Head of caudate nucleus (tissue), 42 donors: Measurements from ENCODE around the gene CAPN10.
A peak's percentile ranks its signal among the peaks of the same experiment; 100 is the strongest.
"Not testable (repeated sequence)": the region's sequence is repeated elsewhere in the genome, so short reads cannot be mapped to it uniquely, and the experiment has no call there.

Experiments
- DNase-seq, 42 donors: peaks; one replicate each; pipeline versions ENCODE4 v3.0.0 to v3.0.0-alpha.2; 2020 to 2021; ENCODE audit warnings: mixed read lengths in 7 of 42
- intact Hi-C: fragments of 100-400 bp; cut with DNase I; formaldehyde crosslinking; loops from one replicate; pipeline ENCODE4 v1.15.0; 2022

CAPN10 gene

GRCh38 chr2:240611601-240612210, 25.2 kb downstream of the CAPN10 start:
- intact Hi-C loops = no loop called here
- peak in 11 of 42 donors; percentile 3 to 38 (median 15) for DNase-seq

- intact Hi-C loops = no loop called here
- no peak for DNase-seq
Measured at GRCh38 chr2:240613781-240614180, 27.2 kb downstream of the CAPN10 start.

DNA sequence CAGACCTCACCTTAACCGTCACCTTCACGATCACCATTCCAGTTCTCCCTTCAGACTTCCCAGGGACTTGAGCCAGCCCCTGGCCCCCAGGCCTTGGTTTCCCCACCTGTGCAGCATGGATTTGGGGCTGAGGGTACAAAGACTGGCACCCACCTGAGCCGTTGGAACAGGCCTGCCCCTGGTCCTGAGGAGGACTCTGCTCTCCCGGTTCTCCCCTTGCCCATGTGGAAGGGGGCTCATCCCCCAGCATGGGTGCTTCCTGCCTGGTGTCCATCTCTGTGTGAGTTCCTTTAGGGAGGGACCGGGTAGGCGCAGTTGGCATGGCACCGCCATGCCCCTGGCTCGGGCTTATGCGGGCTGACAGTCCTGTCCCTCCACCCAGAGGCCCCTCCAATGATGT, 27.9 kb downstream of the CAPN10 start:
- intact Hi-C loops = no loop called here
- DNase-seq = peak in 5 of 42 donors; percentile 1 to 20 (median 6)

DNA sequence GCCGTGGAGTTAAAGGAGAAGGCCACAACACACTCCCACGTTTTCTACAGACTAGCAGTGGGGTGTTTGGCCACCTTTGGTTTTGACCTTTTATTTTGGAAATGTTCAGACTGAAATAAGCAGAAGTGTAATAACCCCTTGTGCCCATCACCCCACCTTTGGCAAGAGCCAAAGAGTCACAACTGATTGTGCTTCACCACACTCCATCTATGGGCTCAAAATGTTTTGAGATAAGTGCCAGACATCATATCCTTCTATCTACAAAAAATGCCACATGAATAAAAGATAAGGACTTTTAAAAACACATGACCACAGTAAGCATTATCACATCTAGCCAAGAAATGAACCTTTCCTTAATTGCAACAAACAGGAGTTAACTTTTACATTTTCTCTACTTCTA, 28.9 kb downstream of the CAPN10 start:
- intact Hi-C loops = no loop called here

DNA sequence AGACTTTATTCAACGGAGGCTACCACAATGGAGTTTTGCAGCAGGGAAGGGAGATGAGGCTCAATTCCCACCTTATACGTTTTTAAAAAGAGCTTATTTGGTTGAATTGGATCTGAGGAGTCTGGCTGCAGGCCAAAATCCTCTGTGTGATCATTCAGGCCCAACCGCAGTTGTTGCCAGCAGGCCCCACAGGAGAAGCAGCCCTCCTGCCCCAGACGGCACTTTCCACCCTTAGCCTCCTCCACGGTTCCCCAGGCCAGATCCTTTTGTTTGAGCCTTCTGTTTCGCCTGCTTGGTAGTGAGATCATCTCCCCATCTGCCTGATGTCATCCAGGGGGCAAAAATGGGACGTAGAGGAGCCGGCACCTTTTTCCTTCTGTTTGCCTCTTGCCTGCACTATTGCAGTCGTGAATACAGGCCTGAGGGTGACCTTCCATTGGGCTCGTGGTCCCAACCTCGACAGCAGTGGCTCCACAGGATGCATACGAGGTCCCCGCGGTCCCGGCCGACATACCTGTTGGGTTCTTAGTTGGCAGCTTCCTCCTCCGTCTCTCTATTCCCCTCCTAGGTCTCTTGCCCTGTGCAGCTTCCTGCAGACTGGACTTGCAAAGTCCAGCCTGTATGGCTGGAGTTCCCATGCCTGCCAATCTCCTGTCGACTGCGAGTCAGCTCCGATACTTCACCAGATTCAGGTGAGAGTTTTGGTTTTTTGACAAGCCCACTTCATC, 29.4 kb downstream of the CAPN10 start:
- intact Hi-C loops = no loop called here
- peak in 13 of 42 donors; percentile 1 to 36 (median 8) for DNase-seq

More for the DNA sequence above, 28.9 kb downstream of the CAPN10 start:
- DNase-seq = peak in 1 of 42 donors; percentile 1

DNA sequence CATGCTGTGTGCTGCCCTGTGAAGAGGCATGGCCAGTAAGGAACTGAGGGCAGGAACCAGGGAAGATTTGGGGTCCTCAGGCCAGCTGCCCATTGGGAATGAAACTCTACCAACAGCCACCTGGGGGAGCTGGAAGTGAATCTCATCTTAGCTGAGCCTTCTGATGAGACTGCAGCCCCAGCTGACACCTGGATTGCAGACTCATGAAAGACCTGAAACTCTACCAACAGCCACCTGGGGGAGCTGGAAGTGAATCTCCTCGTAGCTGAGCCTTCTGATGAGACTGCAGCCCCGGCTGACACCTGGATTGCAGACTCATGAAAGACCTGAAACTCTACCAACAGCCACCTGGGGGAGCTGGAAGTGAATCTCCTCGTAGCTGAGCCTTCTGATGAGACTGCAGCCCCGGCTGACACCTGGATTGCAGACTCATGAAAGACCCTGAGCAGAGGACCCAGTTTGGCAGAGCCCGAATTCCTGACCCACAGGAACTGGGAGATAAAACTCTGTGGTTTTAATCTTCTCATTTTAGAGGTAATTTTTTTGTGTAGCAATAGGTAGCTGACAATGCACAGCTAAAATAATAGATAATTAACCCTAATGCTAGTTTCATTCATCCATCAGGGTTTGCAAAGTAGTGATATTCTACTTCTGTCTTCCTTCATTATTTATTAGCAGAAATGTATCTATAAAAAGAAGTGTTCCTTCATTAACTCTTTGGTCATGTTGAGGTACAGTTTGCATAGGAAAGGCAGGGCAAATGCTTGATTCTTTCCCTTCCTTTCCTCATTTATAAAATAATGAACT, 30.5 kb downstream of the CAPN10 start:
- intact Hi-C loops = not testable (repeated sequence)
- DNase-seq = peak in 5 of 42 donors; percentile 0 to 10 (median 2)

DNA sequence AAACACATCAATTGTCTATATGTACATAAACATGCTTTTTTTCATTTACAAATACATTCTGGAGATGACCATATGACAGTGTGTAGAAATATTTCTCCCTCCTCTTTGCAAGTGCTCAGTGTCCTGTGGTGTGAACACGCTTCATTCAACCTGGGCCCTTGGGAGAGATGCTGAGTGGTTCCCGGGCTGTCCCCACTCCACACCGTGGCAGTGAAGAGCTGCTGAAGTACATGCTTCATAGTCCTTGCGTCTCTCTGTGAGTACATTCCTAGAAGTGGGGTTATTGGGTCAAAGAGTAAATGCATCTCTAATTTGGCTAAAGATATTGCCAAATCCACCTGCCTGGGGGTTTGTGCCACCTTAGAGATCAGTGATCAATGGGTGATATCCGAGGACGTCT, 32.2 kb downstream of the CAPN10 start:
- peak in 4 of 42 donors; percentile 3 to 12 (median 5) for DNase-seq
- intact Hi-C loops = no loop called here

GRCh38 chr2:240619506-240620148, 33.1 kb downstream of the CAPN10 start:
- peak in 13 of 42 donors; percentile 0 to 22 (median 4) for DNase-seq
- intact Hi-C loops = no loop called here

- intact Hi-C loops = no loop called here
- DNase-seq = peak in 10 of 42 donors; percentile 0 to 30 (median 4)
Measured at GRCh38 chr2:240620149-240620731, 33.7 kb downstream of the CAPN10 start.

DNA sequence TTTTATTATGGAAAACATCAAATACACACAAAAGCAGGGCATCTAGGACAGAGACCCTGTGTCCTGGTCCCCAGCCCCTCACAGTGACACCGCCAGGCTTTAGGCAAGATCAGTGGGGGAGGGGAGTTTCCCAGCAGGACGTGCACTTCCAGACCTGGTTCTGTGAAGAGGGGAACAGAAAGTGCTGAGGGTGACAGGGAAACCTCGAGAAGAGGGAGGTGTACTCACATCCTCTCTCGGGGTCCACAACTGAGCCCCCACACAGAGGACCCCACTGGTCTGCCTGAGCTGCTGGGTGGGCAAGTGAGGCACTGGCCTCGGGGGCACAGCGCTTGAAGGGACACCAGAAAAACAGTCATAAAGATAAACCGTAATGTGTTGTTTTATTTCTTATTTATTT, 34.3 kb downstream of the CAPN10 start:
- intact Hi-C loops = no loop called here

GRCh38 chr2:240622060-240622411, 35.5 kb downstream of the CAPN10 start:
- intact Hi-C loops = no loop called here
- DNase-seq = peak in 10 of 42 donors; percentile 1 to 34 (median 4)

More for the DNA sequence above, 34.3 kb downstream of the CAPN10 start:
- peak in 15 of 42 donors; percentile 0 to 39 (median 12) for DNase-seq

DNA sequence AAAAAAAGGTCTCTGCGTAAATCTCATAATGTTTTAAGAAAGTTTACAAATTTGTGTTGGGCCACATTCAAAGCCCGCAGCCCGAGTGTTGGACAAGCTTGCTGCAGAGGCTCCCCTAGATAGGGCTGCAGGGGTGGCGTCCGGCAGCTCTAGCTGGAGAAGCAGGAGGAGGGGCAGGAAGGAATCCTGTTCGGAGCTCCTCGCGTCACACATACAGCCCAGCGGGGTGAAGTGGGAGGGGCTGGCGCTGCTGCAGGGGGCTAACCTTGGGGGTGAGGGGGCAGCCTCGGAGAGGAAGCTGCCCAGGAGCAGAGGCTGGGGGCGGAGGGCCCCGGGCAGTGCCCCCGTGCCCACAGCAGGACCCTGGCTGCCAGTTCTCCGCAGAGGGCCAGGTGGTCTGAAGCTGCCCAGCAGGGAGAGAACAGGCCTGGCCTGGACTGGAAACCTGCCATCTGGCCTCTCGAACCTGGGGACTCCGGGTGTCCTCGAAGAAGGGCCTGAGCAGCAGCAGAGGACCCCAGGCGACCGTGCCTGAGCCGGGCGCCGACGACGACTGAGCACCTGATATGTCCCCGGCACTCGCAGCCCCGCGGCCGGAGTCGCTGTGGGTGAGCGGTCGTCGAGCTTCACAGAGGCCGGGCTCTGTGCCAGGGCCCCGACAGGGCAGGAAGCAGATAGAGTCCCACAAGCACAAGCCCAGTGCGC, 36.1 kb downstream of the CAPN10 start:
- intact Hi-C loops = no loop called here
- peak in 14 of 42 donors; percentile 1 to 46 (median 13) for DNase-seq

- intact Hi-C loops = no loop called here
- peak in 13 of 42 donors; percentile 0 to 21 (median 3) for DNase-seq
Measured at GRCh38 chr2:240623531-240624010, 37.0 kb downstream of the CAPN10 start.

- intact Hi-C loops = no loop called here
- DNase-seq = peak in 13 of 42 donors; percentile 1 to 40 (median 6)
Measured at GRCh38 chr2:240624011-240624949, 37.7 kb downstream of the CAPN10 start.

DNA sequence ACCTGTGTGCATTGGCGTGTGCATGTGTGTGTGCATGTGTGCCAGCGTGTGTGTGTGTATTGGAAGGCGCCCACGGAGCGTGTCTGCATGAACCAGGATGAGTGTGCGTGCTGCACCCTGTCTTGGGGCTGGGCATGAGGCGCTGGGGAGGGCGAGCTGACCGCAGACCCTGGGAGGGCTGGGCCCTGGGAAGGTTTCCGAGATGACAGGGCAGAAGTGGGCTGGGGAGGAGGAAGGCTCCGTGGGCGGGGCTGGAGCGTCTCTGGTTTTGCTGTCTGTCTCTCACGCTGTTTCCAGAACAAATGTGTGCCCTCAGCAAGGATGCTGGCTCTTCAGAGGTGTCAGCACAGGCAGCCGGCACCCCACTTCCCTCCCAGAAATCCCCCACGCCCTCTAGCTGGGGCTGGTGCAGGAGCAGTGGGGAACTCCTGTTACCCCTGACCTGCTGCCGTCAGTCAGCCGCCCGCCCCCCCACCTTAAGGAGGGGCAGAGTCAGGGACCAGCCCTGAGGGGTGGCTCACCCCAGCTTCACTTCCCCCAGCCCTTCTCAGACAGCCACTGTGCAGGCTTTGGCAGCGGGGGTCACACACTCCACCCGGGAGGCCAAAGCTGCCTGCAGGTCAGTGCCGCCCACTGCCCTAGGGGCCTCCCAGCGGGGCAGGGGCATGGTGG, 38.6 kb downstream of the CAPN10 start, which contains the start of gene GPR35:
TSS of gene GPR35 (plus strand) at position 531 of the 672 bp plus-strand sequence. CDS start 4,473 bp downstream, outside the sequence.
- peak in 29 of 42 donors; percentile 2 to 61 (median 33) for DNase-seq

More for the DNA sequence above, 38.6 kb downstream of the CAPN10 start, which contains the start of gene GPR35:
- intact Hi-C loops = no loop called here
